HG03571 (cell line): ENCODE results near the gene PHACTR3.

ENCODE experiments used
- ATAC-seq: cut with Tn5 transposase; IDR thresholded peaks from one replicate; pipeline ENCODE4 v1.9.1; 2021; ENCODE audit not compliant: unreplicated experiment

The PHACTR3 gene

GRCh38 chr20:59645271-59645670 is 40.9 kb downstream of the PHACTR3 start:
- no peak for ATAC-seq

GRCh38 chr20:59645761-59646171 is 41.4 kb downstream of the PHACTR3 start:
- ATAC-seq, result no peak

GRCh38 chr20:59646487-59646886 is 42.1 kb downstream of the PHACTR3 start:
- ATAC-seq, result no peak

GRCh38 chr20:59647271-59647670 is 42.9 kb downstream of the PHACTR3 start:
- ATAC-seq, result no peak

- no peak for ATAC-seq
Measured at GRCh38 chr20:59648466-59649070, 44.2 kb downstream of the PHACTR3 start.

- ATAC-seq, result no peak
Measured at GRCh38 chr20:59650418-59650817, 46.1 kb downstream of the PHACTR3 start.

GRCh38 chr20:59652381-59652780 is 48.0 kb downstream of the PHACTR3 start:
- ATAC-seq, result no peak

- ATAC-seq, result no peak
Measured at GRCh38 chr20:59656417-59656816, 52.1 kb downstream of the PHACTR3 start.

- ATAC-seq, result no peak
Measured at GRCh38 chr20:59657459-59658046, 53.2 kb downstream of the PHACTR3 start.

GRCh38 chr20:59660471-59660870 is 56.1 kb downstream of the PHACTR3 start:
- no peak for ATAC-seq

- no peak for ATAC-seq
Measured at GRCh38 chr20:59661153-59661552, 56.8 kb downstream of the PHACTR3 start.

- no peak for ATAC-seq
Measured at GRCh38 chr20:59661621-59662020, 57.3 kb downstream of the PHACTR3 start.

GRCh38 chr20:59662161-59662560 is 57.8 kb downstream of the PHACTR3 start:
- ATAC-seq, result no peak

- ATAC-seq, result no peak
Measured at GRCh38 chr20:59662856-59663512, 58.6 kb downstream of the PHACTR3 start.

GRCh38 chr20:59663513-59664060 is 59.2 kb downstream of the PHACTR3 start:
- no peak for ATAC-seq

GRCh38 chr20:59664421-59664941 is 60.1 kb downstream of the PHACTR3 start:
- ATAC-seq, result no peak

GRCh38 chr20:59665656-59666555 is 61.6 kb downstream of the PHACTR3 start:
- no peak for ATAC-seq

- ATAC-seq, result no peak
Measured at GRCh38 chr20:59666586-59666985, 62.2 kb downstream of the PHACTR3 start.

- ATAC-seq, result no peak
Measured at GRCh38 chr20:59667131-59667530, 62.8 kb downstream of the PHACTR3 start.

GRCh38 chr20:59667981-59668515 is 63.7 kb downstream of the PHACTR3 start:
- no peak for ATAC-seq
